GM18526 (cell line): ENCODE results near the gene ANXA10.

ENCODE experiments used
- POLR2A ChIP-seq: IDR thresholded peaks from 3 replicates; pipeline ENCODE4 v1.6.1; 2011; ENCODE audit not compliant: insufficient read length; ENCODE audit errors: extremely low read depth

Gene ANXA10

GRCh38 chr4:168092176-168092712 lies at the start of gene ANXA10:
Gene ANXA10, plus strand, starts transcription at chr4:168092537. Its CDS starts 164 bp downstream, at chr4:168092701.
- TF ChIP-seq POLR2A: no peak

- no peak for TF ChIP-seq POLR2A
Measured at GRCh38 chr4:168045354-168045753, 47.0 kb upstream of the ANXA10 start.

- no peak for TF ChIP-seq POLR2A
Measured at GRCh38 chr4:168050002-168050401, 42.3 kb upstream of the ANXA10 start.

GRCh38 chr4:168051526-168051925 lies 40.8 kb upstream of the ANXA10 start:
- TF ChIP-seq POLR2A: no peak

- TF ChIP-seq POLR2A: no peak
Measured at GRCh38 chr4:168057412-168057811, 34.9 kb upstream of the ANXA10 start.

GRCh38 chr4:168059251-168059650 lies 33.1 kb upstream of the ANXA10 start:
- TF ChIP-seq POLR2A: no peak

- TF ChIP-seq POLR2A: no peak
Measured at GRCh38 chr4:168063031-168063430, 29.3 kb upstream of the ANXA10 start.

GRCh38 chr4:168070903-168071302 lies 21.4 kb upstream of the ANXA10 start:
- no peak for TF ChIP-seq POLR2A

- TF ChIP-seq POLR2A: no peak
Measured at GRCh38 chr4:168071304-168071703, 21.0 kb upstream of the ANXA10 start.

GRCh38 chr4:168074861-168075260 lies 17.5 kb upstream of the ANXA10 start:
- TF ChIP-seq POLR2A: no peak

- no peak for TF ChIP-seq POLR2A
Measured at GRCh38 chr4:168076989-168077725, 15.2 kb upstream of the ANXA10 start.

GRCh38 chr4:168077726-168078239 lies 14.6 kb upstream of the ANXA10 start:
- no peak for TF ChIP-seq POLR2A

- no peak for TF ChIP-seq POLR2A
Measured at GRCh38 chr4:168082379-168082778, 10.0 kb upstream of the ANXA10 start.

- no peak for TF ChIP-seq POLR2A
Measured at GRCh38 chr4:168095776-168096406, 3.6 kb downstream of the ANXA10 start.

- no peak for TF ChIP-seq POLR2A
Measured at GRCh38 chr4:168096407-168096784, 4.1 kb downstream of the ANXA10 start.

- no peak for TF ChIP-seq POLR2A
Measured at GRCh38 chr4:168097161-168097560, 4.8 kb downstream of the ANXA10 start.
